NT2/D1 (cell line): ENCODE results near the gene FOXE1.

ENCODE experiments used
- DNase-seq: peaks from one replicate; pipeline ENCODE4 v3.0.0-alpha.2; 2011; ENCODE audit warnings: low read depth, low spot score
- H3K27me3 ChIP-seq: 2 replicates; pipeline ENCODE4 v1.6.0; 2011; ENCODE audit warnings: mild to moderate bottlenecking; ENCODE audit not compliant: insufficient read length, insufficient read depth
- H3K36me3 ChIP-seq: 2 replicates; pipeline ENCODE4 v1.6.1; 2011; ENCODE audit warnings: mild to moderate bottlenecking, low read length, mixed read lengths; ENCODE audit not compliant: insufficient read depth, insufficient read length
- H3K4me1 ChIP-seq: 2 replicates; pipeline ENCODE4 v1.5.1; 2011; ENCODE audit not compliant: insufficient read depth, insufficient read length
- H3K4me3 ChIP-seq: 2 replicates; pipeline ENCODE4 v1.5.1; 2011; ENCODE audit warnings: low read depth; ENCODE audit not compliant: insufficient read length
- H3K9ac ChIP-seq: 2 replicates; pipeline ENCODE4 v1.6.0; 2011; ENCODE audit warnings: low read depth; ENCODE audit not compliant: insufficient read length
- H3K9me3 ChIP-seq: 2 replicates; pipeline ENCODE4 v1.5.1; 2011; ENCODE audit warnings: mild to moderate bottlenecking, low read length; ENCODE audit not compliant: insufficient read depth
- SUZ12 ChIP-seq: IDR thresholded peaks from 2 replicates; pipeline ENCODE4 v1.6.1; 2011; ENCODE audit not compliant: insufficient read length, insufficient read depth; ENCODE audit errors: extremely low read depth
- YY1 ChIP-seq: IDR thresholded peaks from 2 replicates; pipeline ENCODE4 v1.6.1; 2011; ENCODE audit not compliant: insufficient read length, insufficient read depth
- ZNF274 ChIP-seq: IDR thresholded peaks from 2 replicates; pipeline ENCODE4 v1.6.1; 2011; ENCODE audit warnings: mild to moderate bottlenecking, low read depth, low read length

The FOXE1 gene

GRCh38 chr9:97900738-97901565, 47.9 kb downstream of the FOXE1 start:
- no peaks in the 10 kb centered on the region for H3K9me3 ChIP-seq
- no peak overlapping the region for H3K9ac ChIP-seq
- no peaks in the 10 kb centered on the region for H3K27me3 ChIP-seq
- peaks cover 16% of the 10 kb centered on the region for H3K36me3 ChIP-seq
- H3K4me1 ChIP-seq, result no peaks in the 10 kb centered on the region
- DNase-seq, result no peak
- TF ChIP-seq SUZ12, result no peak
- no peak for TF ChIP-seq ZNF274
- no peak for TF ChIP-seq YY1
- no peak overlapping the region for H3K4me3 ChIP-seq

- peaks cover 25% of the 10 kb centered on the region for H3K36me3 ChIP-seq
- no peaks in the 10 kb centered on the region for H3K4me1 ChIP-seq
- H3K9ac ChIP-seq, result no peak overlapping the region
- H3K9me3 ChIP-seq, result no peaks in the 10 kb centered on the region
- no peak overlapping the region for H3K4me3 ChIP-seq
- H3K27me3 ChIP-seq, result no peaks in the 10 kb centered on the region
- TF ChIP-seq YY1 (no peak), ZNF274 (no peak), SUZ12 (no peak)
- no peak for DNase-seq
These were observed 50.2 kb downstream of the FOXE1 start for GRCh38 chr9:97903177-97903576.

- Histone ChIP-seq H3K9me3 (no peaks in the 10 kb centered on the region), H3K27me3 (no peaks in the 10 kb centered on the region), H3K4me3 (no peak overlapping the region), H3K9ac (no peak overlapping the region), H3K36me3 (peaks cover 37% of the 10 kb centered on the region), H3K4me1 (no peaks in the 10 kb centered on the region)
- DNase-seq, result no peak
- no peak for TF ChIP-seq YY1
- TF ChIP-seq SUZ12, result no peak
- no peak for TF ChIP-seq ZNF274
These were observed 51.7 kb downstream of the FOXE1 start for GRCh38 chr9:97904725-97905124.

- H3K36me3 ChIP-seq, result peaks cover 40% of the 10 kb centered on the region
- no peaks in the 10 kb centered on the region for H3K4me1 ChIP-seq
- no peak for DNase-seq
- no peak overlapping the region for H3K4me3 ChIP-seq
- no peaks in the 10 kb centered on the region for H3K9me3 ChIP-seq
- no peaks in the 10 kb centered on the region for H3K27me3 ChIP-seq
- TF ChIP-seq ZNF274 (no peak), YY1 (no peak), SUZ12 (no peak)
- H3K9ac ChIP-seq, result no peak overlapping the region
These were observed 52.2 kb downstream of the FOXE1 start for GRCh38 chr9:97905228-97905627.
